Neuron (in vitro differentiated cells): Measurements from ENCODE around the gene SDK2.

Source experiments
- H2AFZ ChIP-seq: one replicate; pipeline ENCODE4 v1.6.1; 2013; ENCODE audit warnings: low read depth, mild to moderate bottlenecking, inconsistent platforms, low read length, moderate library complexity
- H3K27me3 ChIP-seq: one replicate; pipeline ENCODE4 v1.6.1; 2013; ENCODE audit warnings: low read length; ENCODE audit not compliant: insufficient read depth
- H3K36me3 ChIP-seq: one replicate; pipeline ENCODE4 v1.6.1; 2013; ENCODE audit warnings: low read length; ENCODE audit not compliant: insufficient read depth
- H3K4me1 ChIP-seq: one replicate; pipeline ENCODE4 v1.6.1; 2013; ENCODE audit warnings: low read length; ENCODE audit not compliant: insufficient read depth
- H3K4me3 ChIP-seq: 2 replicates; pipeline ENCODE4 v1.5.1; 2013; ENCODE audit warnings: mild to moderate bottlenecking, low read length, moderate library complexity
- H3K9me3 ChIP-seq: one replicate; pipeline ENCODE4 v1.6.1; 2013; ENCODE audit warnings: low read length

SDK2 gene

GRCh38 chr17:73609060-73609459 is 35.2 kb downstream of the SDK2 start:
- no peak overlapping the region for H2AFZ ChIP-seq
- H3K4me3 ChIP-seq: no peak overlapping the region
- H3K27me3 ChIP-seq: no peaks in the 10 kb centered on the region
- peaks cover 3% of the 10 kb centered on the region for H3K36me3 ChIP-seq
- H3K9me3 ChIP-seq: peaks cover 19% of the 10 kb centered on the region
- H3K4me1 ChIP-seq: peaks cover 39% of the 10 kb centered on the region

GRCh38 chr17:73605444-73605843 is 38.8 kb downstream of the SDK2 start:
- H2AFZ ChIP-seq: no peak overlapping the region
- H3K36me3 ChIP-seq: peaks cover 3% of the 10 kb centered on the region
- peaks cover 8% of the 10 kb centered on the region for H3K4me1 ChIP-seq
- H3K9me3 ChIP-seq: peaks cover 33% of the 10 kb centered on the region
- no peak overlapping the region for H3K4me3 ChIP-seq
- no peaks in the 10 kb centered on the region for H3K27me3 ChIP-seq

- H3K4me3 ChIP-seq: no peak overlapping the region
- H3K9me3 ChIP-seq: peaks cover 33% of the 10 kb centered on the region
- no peak overlapping the region for H2AFZ ChIP-seq
- peaks cover 3% of the 10 kb centered on the region for H3K36me3 ChIP-seq
- no peaks in the 10 kb centered on the region for H3K27me3 ChIP-seq
- no peaks in the 10 kb centered on the region for H3K4me1 ChIP-seq
Observed at GRCh38 chr17:73604476-73604875, 39.8 kb downstream of the SDK2 start.

- no peaks in the 10 kb centered on the region for H3K4me1 ChIP-seq
- H2AFZ ChIP-seq: no peak overlapping the region
- H3K4me3 ChIP-seq: no peak overlapping the region
- peaks cover 3% of the 10 kb centered on the region for H3K36me3 ChIP-seq
- H3K27me3 ChIP-seq: no peaks in the 10 kb centered on the region
- peaks cover 33% of the 10 kb centered on the region for H3K9me3 ChIP-seq
Observed at GRCh38 chr17:73603971-73604370, 40.3 kb downstream of the SDK2 start.

GRCh38 chr17:73600103-73600871 is 44.0 kb downstream of the SDK2 start:
- Histone ChIP-seq H2AFZ (no peak overlapping the region), H3K4me1 (peaks cover 7% of the 10 kb centered on the region), H3K36me3 (peaks cover 3% of the 10 kb centered on the region), H3K4me3 (no peak overlapping the region), H3K9me3 (peaks cover 24% of the 10 kb centered on the region), H3K27me3 (no peaks in the 10 kb centered on the region)

- Histone ChIP-seq H2AFZ (no peak overlapping the region), H3K9me3 (peaks cover 19% of the 10 kb centered on the region), H3K4me3 (no peak overlapping the region), H3K27me3 (no peaks in the 10 kb centered on the region), H3K4me1 (peaks cover 9% of the 10 kb centered on the region), H3K36me3 (no peaks in the 10 kb centered on the region)
Observed at GRCh38 chr17:73599599-73599998, 44.6 kb downstream of the SDK2 start.

- no peaks in the 10 kb centered on the region for H3K36me3 ChIP-seq
- peaks cover 6% of the 10 kb centered on the region for H3K9me3 ChIP-seq
- no peaks in the 10 kb centered on the region for H3K27me3 ChIP-seq
- no peak overlapping the region for H2AFZ ChIP-seq
- H3K4me1 ChIP-seq: peaks cover 11% of the 10 kb centered on the region
- no peak overlapping the region for H3K4me3 ChIP-seq
Observed at GRCh38 chr17:73598212-73598611, 46.0 kb downstream of the SDK2 start.

GRCh38 chr17:73595931-73596330 is 48.3 kb downstream of the SDK2 start:
- no peaks in the 10 kb centered on the region for H3K27me3 ChIP-seq
- H3K4me3 ChIP-seq: no peak overlapping the region
- peaks cover 11% of the 10 kb centered on the region for H3K4me1 ChIP-seq
- no peaks in the 10 kb centered on the region for H3K9me3 ChIP-seq
- H3K36me3 ChIP-seq: no peaks in the 10 kb centered on the region
- H2AFZ ChIP-seq: no peak overlapping the region

GRCh38 chr17:73595479-73595878 is 48.8 kb downstream of the SDK2 start:
- no peaks in the 10 kb centered on the region for H3K9me3 ChIP-seq
- no peaks in the 10 kb centered on the region for H3K36me3 ChIP-seq
- H3K4me1 ChIP-seq: peaks cover 11% of the 10 kb centered on the region
- no peak overlapping the region for H3K4me3 ChIP-seq
- no peak overlapping the region for H2AFZ ChIP-seq
- H3K27me3 ChIP-seq: no peaks in the 10 kb centered on the region

GRCh38 chr17:73595068-73595467 is 49.2 kb downstream of the SDK2 start:
- H3K4me1 ChIP-seq: peaks cover 11% of the 10 kb centered on the region
- no peak overlapping the region for H2AFZ ChIP-seq
- H3K27me3 ChIP-seq: no peaks in the 10 kb centered on the region
- H3K4me3 ChIP-seq: no peak overlapping the region
- no peaks in the 10 kb centered on the region for H3K9me3 ChIP-seq
- H3K36me3 ChIP-seq: no peaks in the 10 kb centered on the region

GRCh38 chr17:73594598-73594997 is 49.6 kb downstream of the SDK2 start:
- H2AFZ ChIP-seq: no peak overlapping the region
- H3K27me3 ChIP-seq: no peaks in the 10 kb centered on the region
- no peak overlapping the region for H3K4me3 ChIP-seq
- no peaks in the 10 kb centered on the region for H3K36me3 ChIP-seq
- H3K9me3 ChIP-seq: no peaks in the 10 kb centered on the region
- H3K4me1 ChIP-seq: peaks cover 11% of the 10 kb centered on the region

GRCh38 chr17:73594025-73594424 is 50.2 kb downstream of the SDK2 start:
- no peak overlapping the region for H3K4me3 ChIP-seq
- no peak overlapping the region for H2AFZ ChIP-seq
- no peaks in the 10 kb centered on the region for H3K9me3 ChIP-seq
- H3K4me1 ChIP-seq: peaks cover 11% of the 10 kb centered on the region
- no peaks in the 10 kb centered on the region for H3K27me3 ChIP-seq
- no peaks in the 10 kb centered on the region for H3K36me3 ChIP-seq

GRCh38 chr17:73593249-73593965 is 50.8 kb downstream of the SDK2 start:
- Histone ChIP-seq H3K36me3 (no peaks in the 10 kb centered on the region), H3K4me3 (no peak overlapping the region), H2AFZ (no peak overlapping the region), H3K4me1 (peaks cover 11% of the 10 kb centered on the region), H3K9me3 (no peaks in the 10 kb centered on the region), H3K27me3 (no peaks in the 10 kb centered on the region)
